B cell (primary cell): ENCODE results near the gene PRODH2. TPM values are rescaled to one million over a fixed set of nuclear protein-coding genes. Genes with fewer than 3 reads are reported as not detected.
A peak's percentile ranks its signal among the peaks of the same experiment; 100 is the strongest.
"Not testable (repeated sequence)": the region's sequence is repeated elsewhere in the genome, so short reads cannot be mapped to it uniquely, and the experiment has no call there.

Experiments
- ATAC-seq: fragments of 200-7000 bp; cut with Tn5 transposase; one replicate; pipeline ENCODE4 v1.10.0; 2021; ENCODE audit warnings: low read depth, mild to moderate bottlenecking, moderate number of reproducible peaks, moderate library complexity
- CTCF ChIA-PET: fragments of 350-600 bp; sonication (Branson Sonifier 250); formaldehyde crosslinking; loops from one replicate; lab custom pipeline; 2021; ENCODE audit warnings: antibody characterized with exemption, inconsistent platforms; lab: Charles Lee
- POLR2A ChIA-PET: fragments of 350-600 bp; sonication (Branson Sonifier 250); formaldehyde crosslinking; loops from one replicate; lab custom pipeline; 2021; ENCODE audit warnings: antibody characterized with exemption; lab: Charles Lee
- DNase-seq: peaks from one replicate; pipeline ENCODE4 v3.0.0; 2013
- H2AFZ ChIP-seq: 2 replicates; pipeline ENCODE4 v1.6.1; 2012; ENCODE audit warnings: mild to moderate bottlenecking, low read depth, low read length; ENCODE audit not compliant: insufficient read depth, poor library complexity, severe bottlenecking
- H3K27ac ChIP-seq, 2 donors: 1 replicate in 1 of 2; 2 replicates in 1 of 2; pipeline ENCODE4 v1.5.1; 2012 to 2013; ENCODE audit warnings: low read length in 2 of 2, mild to moderate bottlenecking in 2 of 2, moderate library complexity in 1 of 2
- H3K27me3 ChIP-seq, 4 experiments: fragments of 200-600 bp in 1 of 4; sonication (generic) in 1 of 4; replicated peaks in 1 of 4; 1 replicate in 2 of 4; 2 replicates in 2 of 4; pipeline versions ENCODE4 v1.6.1 to v1.7.0; 2013 to 2016; ENCODE audit warnings: low read length in 3 of 4, mild to moderate bottlenecking in 2 of 4, mixed read lengths in 1 of 4, moderate library complexity in 1 of 4; ENCODE audit not compliant: insufficient read depth in 4 of 4, control insufficient read depth in 3 of 4; ENCODE audit errors: control extremely low read depth in 1 of 4
- H3K36me3 ChIP-seq, 2 experiments: replicated peaks in 1 of 2; 1 replicate in 1 of 2; 2 replicates in 1 of 2; pipeline versions ENCODE4 v1.6.1 to v1.7.1; 2013; ENCODE audit warnings: low read length in 1 of 2; ENCODE audit not compliant: insufficient read depth in 2 of 2, control insufficient read depth in 1 of 2; ENCODE audit errors: control extremely low read depth in 1 of 2, extremely low read depth in 1 of 2
- H3K4me1 ChIP-seq, 2 donors: fragments of 200-600 bp in 1 of 2; sonication (generic) in 1 of 2; 1 replicate in 1 of 2; 2 replicates in 1 of 2; pipeline versions ENCODE4 v1.5.1 to v1.6.1; 2013 to 2017; ENCODE audit warnings: low read length in 2 of 2; ENCODE audit not compliant: control insufficient read depth in 2 of 2, insufficient read depth in 2 of 2
- H3K4me2 ChIP-seq: replicated peaks from 2 replicates; pipeline ENCODE3; 2012; ENCODE audit warnings: mild to moderate bottlenecking, low read depth, low read length; ENCODE audit not compliant: poor library complexity, severe bottlenecking
- H3K4me3 ChIP-seq, 5 experiments: fragments of 200-600 bp in 1 of 5; sonication (generic) in 1 of 5; 1 replicate in 3 of 5; 2 replicates in 2 of 5; pipeline versions ENCODE4 v1.5.1 to v1.7.0; 2011 to 2016; ENCODE audit warnings: low read length in 4 of 5, mild to moderate bottlenecking in 4 of 5, low read depth in 2 of 5, control low read depth in 1 of 5, moderate library complexity in 1 of 5; ENCODE audit not compliant: insufficient read depth in 1 of 5; ENCODE audit errors: control extremely low read depth in 1 of 5, extremely low read depth in 1 of 5
- H3K79me2 ChIP-seq: fragments of 200-600 bp; sonication (generic); one replicate; pipeline ENCODE4 v1.6.0; 2016; ENCODE audit warnings: low read length; ENCODE audit not compliant: control insufficient read depth, insufficient read depth
- H3K9ac ChIP-seq: fragments of 200-600 bp; sonication (generic); 2 replicates; pipeline ENCODE4 v1.6.1; 2017; ENCODE audit warnings: mild to moderate bottlenecking, low read length, moderate library complexity
- H3K9me3 ChIP-seq, 3 donors: one replicate each; pipeline versions ENCODE4 v1.6.1 to v1.7.1; 2013; ENCODE audit warnings: low read length in 2 of 3; ENCODE audit not compliant: control insufficient read depth in 2 of 3, insufficient read depth in 1 of 3; ENCODE audit errors: control extremely low read depth in 1 of 3
- H4K20me1 ChIP-seq: 2 replicates; pipeline ENCODE4 v1.6.0; 2012; ENCODE audit warnings: mild to moderate bottlenecking, low read length; ENCODE audit not compliant: insufficient read depth, control insufficient read depth, poor library complexity, severe bottlenecking
- H3K27ac Mint-ChIP-seq: one replicate; pipeline ENCODE4 v1.8.0; 2021; ENCODE audit warnings: mixed read lengths
- H3K27me3 Mint-ChIP-seq: one replicate; pipeline ENCODE4 v1.8.0; 2021; ENCODE audit warnings: mixed read lengths
- H3K4me1 Mint-ChIP-seq: one replicate; pipeline ENCODE4 v1.8.0; 2021; ENCODE audit warnings: mixed read lengths
- H3K4me3 Mint-ChIP-seq: one replicate; pipeline ENCODE4 v1.8.0; 2021; ENCODE audit warnings: mixed read lengths
- H3K9me3 Mint-ChIP-seq: one replicate; pipeline ENCODE4 v1.8.0; 2022; ENCODE audit warnings: mixed read lengths; ENCODE audit not compliant: insufficient read depth
- CTCF ChIP-seq: fragments of 200-600 bp; IDR thresholded peaks from one replicate; pipeline ENCODE4 v1.8.0; 2022; ENCODE audit warnings: antibody characterized with exemption, mild to moderate bottlenecking
- EZH2 ChIP-seq: IDR thresholded peaks from 2 replicates; pipeline ENCODE4 v1.6.1; 2012; ENCODE audit warnings: borderline replicate concordance, low read depth, mild to moderate bottlenecking, moderate library complexity, low read length; ENCODE audit not compliant: insufficient read depth, poor library complexity, severe bottlenecking
- WGBS: methylation state at CpG from one replicate; pipeline ENCODE4 v1.1.5; 2013; ENCODE audit warnings: missing lambda C conversion rate; ENCODE audit not compliant: insufficient coverage; 5-methylcytosine and 5-hydroxymethylcytosine counted together
- intact Hi-C: fragments of 100-400 bp; cut with micrococcal nuclease; formaldehyde crosslinking; loops from one replicate; pipeline ENCODE4 v1.10.0; 2022
- polyA plus RNA-seq: library from polyadenylated mRNA; depleted of rRNA; stranded (reverse); fragments of >200 nt; gene quantifications from 2 replicates; pipeline ENCODE4 v1.2.3, GENCODE V29; 2012
- total RNA-seq, 2 donors: library from RNA; stranded (reverse); fragments of 120-200 nt in 1 of 2; gene quantifications; 1 replicate in 1 of 2; 2 replicates in 1 of 2; pipeline versions ENCODE4 v1.2.3 to v1.2.4, GENCODE V29; 2013 to 2022

Gene PRODH2
- total and polyA plus RNA-seq, 2 donors (not counting 1 experiment from before 2014, with no cell fraction given): not detected

- intact Hi-C loops: no loop called here
- no peaks in the 10 kb centered on the region for H3K9me3 Mint-ChIP-seq
- H3K4me3 Mint-ChIP-seq: no peak overlapping the region
- peaks cover 0 to 5% (median 0%) of the 10 kb centered on the region in 3 donors for H3K9me3 ChIP-seq
- H3K36me3 ChIP-seq: no peaks in the 10 kb centered on the region
- H3K4me1 Mint-ChIP-seq: peaks cover 6% of the 10 kb centered on the region
- no peak overlapping the region for H3K4me3 ChIP-seq
- peaks cover 0 to 17% (median 3%) of the 10 kb centered on the region in 4 experiments for H3K27me3 ChIP-seq
- no peaks in the 10 kb centered on the region for H3K79me2 ChIP-seq
- peaks cover 27% of the 10 kb centered on the region for H3K27me3 Mint-ChIP-seq
- POLR2A ChIA-PET: interaction anchor here (0.7 kb wide), 1 partner anchor 389 kb away, joined by 6 read pairs; no protein-coding TSS in a partner anchor
- CTCF ChIA-PET: no interaction called here
- no peak overlapping the region for H3K9ac ChIP-seq
- no peak for ATAC-seq
- H3K4me2 ChIP-seq: peak overlapping the region; percentile 30
- H3K27ac Mint-ChIP-seq: no peak overlapping the region
- H3K27ac ChIP-seq: no peak overlapping the region
- WGBS: 26% methylated on average over 38 of the region's 39 CpGs
- DNase-seq: no peak
- H3K4me1 ChIP-seq: peaks cover 0 to 5% of the 10 kb centered on the region in 2 donors
- H4K20me1 ChIP-seq: no peaks in the 10 kb centered on the region
- TF ChIP-seq EZH2: no peak
- TF ChIP-seq CTCF: no peak
- H2AFZ ChIP-seq: no peak overlapping the region
Measured at GRCh38 chr19:35796645-35797542, 15.8 kb downstream of the PRODH2 start.

GRCh38 chr19:35795564-35795963, 17.1 kb downstream of the PRODH2 start:
- H3K4me3 ChIP-seq, H3K9me3 Mint-ChIP-seq, ATAC-seq, H3K27ac ChIP-seq, H3K27ac Mint-ChIP-seq, H3K4me1 ChIP-seq, H3K36me3 ChIP-seq, H3K4me1 Mint-ChIP-seq, H3K79me2 ChIP-seq, DNase-seq, H3K9ac ChIP-seq, H3K9me3 ChIP-seq, H3K4me3 Mint-ChIP-seq, H2AFZ ChIP-seq, CTCF ChIA-PET, H3K4me2 ChIP-seq, H4K20me1 ChIP-seq, intact Hi-C loops, POLR2A ChIA-PET: not testable (repeated sequence)
- no CpG with 5 or more reads among the region's 1 CpG for WGBS
- peaks cover 24% of the 10 kb centered on the region for H3K27me3 Mint-ChIP-seq
- H3K27me3 ChIP-seq: peaks cover 0 to 17% (median 3%) of the 10 kb centered on the region in 4 experiments
